GM19239 (cell line): Measurements from ENCODE around the gene PILRB.
"Not testable (repeated sequence)": the region's sequence is repeated elsewhere in the genome, so short reads cannot be mapped to it uniquely, and the experiment has no call there.

Source experiments
- DNase-seq: peaks from one replicate; pipeline ENCODE4 v3.0.0; 2011; ENCODE audit warnings: low spot score; ENCODE audit not compliant: insufficient read length
- FAIRE-seq: peaks from 2 replicates; lab custom pipeline; 2011; peaks lifted over from hg19 to GRCh38; lab: Jason Lieb, UNC

Gene PILRB

GRCh38 chr7:100358027-100358856 lies at the start of gene PILRB:
Gene PILRB, plus strand, starts transcription at chr7:100358117. Its CDS starts 186 bp downstream, at chr7:100358303.
- FAIRE-seq (peak; percentile 94), DNase-seq (no peak)

- FAIRE-seq, DNase-seq: not testable (repeated sequence)
Observed at GRCh38 chr7:100318329-100318728, 39.6 kb upstream of the PILRB start.

- DNase-seq, FAIRE-seq: not testable (repeated sequence)
Observed at GRCh38 chr7:100321648-100322047, 36.3 kb upstream of the PILRB start.

- not testable (repeated sequence) for FAIRE-seq, DNase-seq
Observed at GRCh38 chr7:100324194-100324593, 33.7 kb upstream of the PILRB start.

- DNase-seq, FAIRE-seq: not testable (repeated sequence)
Observed at GRCh38 chr7:100325671-100326070, 32.2 kb upstream of the PILRB start.

- DNase-seq, FAIRE-seq: not testable (repeated sequence)
Observed at GRCh38 chr7:100326914-100327313, 31.0 kb upstream of the PILRB start.

GRCh38 chr7:100335566-100336466 lies 22.1 kb upstream of the PILRB start:
- FAIRE-seq = not testable (repeated sequence)
- DNase-seq = peak; percentile 65

GRCh38 chr7:100338083-100338696 lies 19.7 kb upstream of the PILRB start:
- not testable (repeated sequence) for DNase-seq

GRCh38 chr7:100341286-100341685 lies 16.6 kb upstream of the PILRB start:
- DNase-seq, FAIRE-seq: not testable (repeated sequence)

More at GRCh38 chr7:100338083-100338696, 19.7 kb upstream of the PILRB start:
- not testable (repeated sequence) for FAIRE-seq

GRCh38 chr7:100342765-100343164 lies 15.2 kb upstream of the PILRB start:
- FAIRE-seq (no peak), DNase-seq (no peak)

GRCh38 chr7:100344124-100344559 lies 13.8 kb upstream of the PILRB start:
- not testable (repeated sequence) for DNase-seq, FAIRE-seq

- peak; percentile 93 for FAIRE-seq
- DNase-seq = not testable (repeated sequence)
Observed at GRCh38 chr7:100344560-100345287, 13.2 kb upstream of the PILRB start.

- DNase-seq, FAIRE-seq: not testable (repeated sequence)
Observed at GRCh38 chr7:100345288-100345672, 12.6 kb upstream of the PILRB start.

- DNase-seq (no peak), FAIRE-seq (no peak)
Observed at GRCh38 chr7:100346921-100347320, 11.0 kb upstream of the PILRB start.

GRCh38 chr7:100348805-100349204 lies 9.1 kb upstream of the PILRB start:
- FAIRE-seq = no peak
- DNase-seq = no peak

GRCh38 chr7:100349757-100350156 lies 8.2 kb upstream of the PILRB start:
- FAIRE-seq = no peak
- DNase-seq = no peak

- no peak for FAIRE-seq
- DNase-seq = no peak
Observed at GRCh38 chr7:100351657-100352058, 6.3 kb upstream of the PILRB start.

GRCh38 chr7:100352230-100352781 lies 5.6 kb upstream of the PILRB start:
- DNase-seq = not testable (repeated sequence)
- peak; percentile 93 for FAIRE-seq
